Mesodermal cell (in vitro differentiated cells): ENCODE measurements around the gene MYL10. TPM values are rescaled to one million over a fixed set of nuclear protein-coding genes. Genes with fewer than 3 reads are reported as not detected.

Experiments used
- H3K27ac ChIP-seq: 2 replicates; pipeline ENCODE4 v1.7.0; 2013; ENCODE audit warnings: mild to moderate bottlenecking, low read depth, low read length, moderate library complexity; ENCODE audit not compliant: severe bottlenecking
- H3K36me3 ChIP-seq: 2 replicates; pipeline ENCODE4 v1.7.1; 2013; ENCODE audit warnings: mild to moderate bottlenecking, low read length, moderate library complexity; ENCODE audit not compliant: control insufficient read depth, insufficient read depth
- H3K4me1 ChIP-seq: one replicate; pipeline ENCODE4 v1.7.1; 2013; ENCODE audit warnings: mild to moderate bottlenecking, low read length; ENCODE audit not compliant: insufficient read depth, control insufficient read depth, poor library complexity, severe bottlenecking
- H3K4me3 ChIP-seq: 2 replicates; pipeline ENCODE4 v1.7.0; 2013; ENCODE audit warnings: low read length, control low read depth, mild to moderate bottlenecking; ENCODE audit not compliant: insufficient read depth, poor library complexity, severe bottlenecking; ENCODE audit errors: extremely low read depth
- H3K9me3 ChIP-seq: 2 replicates; pipeline ENCODE4 v1.7.1; 2013; ENCODE audit warnings: mild to moderate bottlenecking, low read length, moderate library complexity; ENCODE audit not compliant: control insufficient read depth
- WGBS, 2 experiments: methylation state at CpG; one replicate each; pipeline ENCODE4 v1.1.5; 2013; ENCODE audit warnings: missing lambda C conversion rate in 2 of 2; ENCODE audit not compliant: insufficient coverage in 2 of 2; 5-methylcytosine and 5-hydroxymethylcytosine counted together
- polyA plus RNA-seq, 2 experiments: library from polyadenylated mRNA; stranded (reverse); fragments of 50-300 nt; gene quantifications; one replicate each; pipeline ENCODE4 v1.2.3, GENCODE V29; 2013

The MYL10 gene
- polyA plus RNA-seq (2013, experiment 1 of 2) = 0.96 TPM
- 2.8 TPM for polyA plus RNA-seq (2013, experiment 2 of 2)

GRCh38 chr7:101629171-101629570, at the start of gene MYL10:
TSS of gene MYL10 (minus strand) at chr7:101629296. CDS start at chr7:101629118, 178 bp downstream.
- 89 to 95% methylated on average over 7 to 8 of the region's 8 CpGs for WGBS, 2 experiments
- no peak within 1 kb of the TSS for H3K27ac ChIP-seq
- H3K4me1 ChIP-seq = peaks cover 35% of the 10 kb centered on the region
- peaks cover 14% of the 10 kb centered on the region for H3K9me3 ChIP-seq
- H3K36me3 ChIP-seq = no peaks in the 10 kb centered on the region
- no peak within 1 kb of the TSS for H3K4me3 ChIP-seq

- WGBS, 2 experiments = 70 to 80% methylated on average over 4 to 5 of the region's 9 CpGs
- Histone ChIP-seq H3K27ac (no peak overlapping the region), H3K9me3 (no peaks in the 10 kb centered on the region), H3K36me3 (no peaks in the 10 kb centered on the region), H3K4me3 (no peak overlapping the region), H3K4me1 (peaks cover 16% of the 10 kb centered on the region)
Measured at GRCh38 chr7:101678658-101679057, 49.6 kb upstream of the MYL10 start.

GRCh38 chr7:101677797-101678479, 48.8 kb upstream of the MYL10 start:
- no peaks in the 10 kb centered on the region for H3K36me3 ChIP-seq
- H3K27ac ChIP-seq = no peak overlapping the region
- WGBS, 2 experiments = 84 to 89% methylated on average over 3 to 6 of the region's 14 CpGs
- no peaks in the 10 kb centered on the region for H3K9me3 ChIP-seq
- H3K4me1 ChIP-seq = peaks cover 16% of the 10 kb centered on the region
- H3K4me3 ChIP-seq = no peak overlapping the region

GRCh38 chr7:101677391-101677790, 48.3 kb upstream of the MYL10 start:
- 72 to 82% methylated on average over 6 of the region's 10 CpGs for WGBS, 2 experiments

GRCh38 chr7:101676956-101677355, 47.9 kb upstream of the MYL10 start:
- H3K9me3 ChIP-seq = no peaks in the 10 kb centered on the region
- WGBS, 2 experiments = 82 to 83% methylated on average over 2 to 5 of the region's 6 CpGs
- no peaks in the 10 kb centered on the region for H3K36me3 ChIP-seq
- H3K4me1 ChIP-seq = peaks cover 16% of the 10 kb centered on the region
- H3K27ac ChIP-seq = no peak overlapping the region
- H3K4me3 ChIP-seq = no peak overlapping the region

More at GRCh38 chr7:101677391-101677790, 48.3 kb upstream of the MYL10 start:
- H3K9me3 ChIP-seq = no peaks in the 10 kb centered on the region
- H3K4me1 ChIP-seq = peaks cover 16% of the 10 kb centered on the region
- H3K27ac ChIP-seq = no peak overlapping the region
- H3K4me3 ChIP-seq = no peak overlapping the region
- no peaks in the 10 kb centered on the region for H3K36me3 ChIP-seq

GRCh38 chr7:101676062-101676598, 47.0 kb upstream of the MYL10 start:
- Histone ChIP-seq H3K4me3 (no peak overlapping the region), H3K9me3 (no peaks in the 10 kb centered on the region), H3K4me1 (peaks cover 10% of the 10 kb centered on the region), H3K27ac (no peak overlapping the region), H3K36me3 (no peaks in the 10 kb centered on the region)
- 90 to 99% methylated on average over 9 to 13 of the region's 16 CpGs for WGBS, 2 experiments

GRCh38 chr7:101674439-101674838, 45.3 kb upstream of the MYL10 start:
- 60% methylated on average over 1 of the region's 3 CpGs; no CpG with 5 or more reads in 1 of the 2 experiments for WGBS, 2 experiments
- Histone ChIP-seq H3K9me3 (no peaks in the 10 kb centered on the region), H3K4me1 (peaks cover 6% of the 10 kb centered on the region), H3K27ac (no peak overlapping the region), H3K36me3 (no peaks in the 10 kb centered on the region), H3K4me3 (no peak overlapping the region)

GRCh38 chr7:101673951-101674350, 44.9 kb upstream of the MYL10 start:
- no peaks in the 10 kb centered on the region for H3K36me3 ChIP-seq
- no peak overlapping the region for H3K4me3 ChIP-seq
- H3K27ac ChIP-seq = no peak overlapping the region
- 87 to 89% methylated on average over 3 of the region's 5 CpGs for WGBS, 2 experiments
- H3K4me1 ChIP-seq = peaks cover 6% of the 10 kb centered on the region
- no peaks in the 10 kb centered on the region for H3K9me3 ChIP-seq

- H3K4me1 ChIP-seq = peaks cover 6% of the 10 kb centered on the region
- H3K27ac ChIP-seq = no peak overlapping the region
- H3K36me3 ChIP-seq = no peaks in the 10 kb centered on the region
- no peaks in the 10 kb centered on the region for H3K9me3 ChIP-seq
- H3K4me3 ChIP-seq = no peak overlapping the region
Measured at GRCh38 chr7:101673315-101673714, 44.2 kb upstream of the MYL10 start.

GRCh38 chr7:101671371-101672356, 42.6 kb upstream of the MYL10 start:
- Histone ChIP-seq H3K27ac (no peak overlapping the region), H3K9me3 (no peaks in the 10 kb centered on the region), H3K4me1 (no peaks in the 10 kb centered on the region), H3K36me3 (no peaks in the 10 kb centered on the region), H3K4me3 (no peak overlapping the region)
- 85 to 95% methylated on average over 9 to 12 of the region's 12 CpGs for WGBS, 2 experiments
